Measurements from ENCODE around the gene ITPK1.
"Not testable (repeated sequence)": the region's sequence is repeated elsewhere in the genome, so short reads cannot be mapped to it uniquely, and the experiment has no call there.

ITPK1 gene

GRCh38 chr14:93110856-93111419 is 4.8 kb downstream of the ITPK1 start:
- Histone ChIP-seq H3K4me1 (ENCODE audit: insufficient read depth, low read length) (peaks cover 48% of the 10 kb centered on the region), H3K9me3 (ENCODE audit: low read length) (no peaks in the 10 kb centered on the region), H3K27ac (ENCODE audit: low read depth, low read length) (no peak overlapping the region), H3K4me3 (ENCODE audit: low read depth in 1 of 2, low read length in 2 of 2) (no peak overlapping the region), H3K36me3 (ENCODE audit: insufficient read depth, low read length) (no peaks in the 10 kb centered on the region), H3K27me3 (ENCODE audit: control insufficient read depth in 1 of 2, insufficient read depth in 2 of 2, low read length in 2 of 2) (no peaks in the 10 kb centered on the region), H3K9ac (ENCODE audit: low read length) (no peak overlapping the region)

- no peak overlapping the region for H3K4me3 ChIP-seq (ENCODE audit: low read depth in 1 of 2, low read length in 2 of 2)
- H3K9ac ChIP-seq (ENCODE audit: low read length): no peak overlapping the region
- no peaks in the 10 kb centered on the region for H3K36me3 ChIP-seq (ENCODE audit: insufficient read depth, low read length)
- H3K27me3 ChIP-seq (ENCODE audit: control insufficient read depth in 1 of 2, insufficient read depth in 2 of 2, low read length in 2 of 2): no peaks in the 10 kb centered on the region
- peaks cover 50% of the 10 kb centered on the region for H3K4me1 ChIP-seq (ENCODE audit: insufficient read depth, low read length)
- no peak overlapping the region for H3K27ac ChIP-seq (ENCODE audit: low read depth, low read length)
- no peaks in the 10 kb centered on the region for H3K9me3 ChIP-seq (ENCODE audit: low read length)
Observed at GRCh38 chr14:93109572-93110481, 5.9 kb downstream of the ITPK1 start.

- H3K4me3 ChIP-seq (ENCODE audit: low read depth in 1 of 2, low read length in 2 of 2): no peak overlapping the region
- H3K36me3 ChIP-seq (ENCODE audit: insufficient read depth, low read length): no peaks in the 10 kb centered on the region
- no peak overlapping the region for H3K9ac ChIP-seq (ENCODE audit: low read length)
- no peaks in the 10 kb centered on the region for H3K9me3 ChIP-seq (ENCODE audit: low read length)
- H3K4me1 ChIP-seq (ENCODE audit: insufficient read depth, low read length): peaks cover 41% of the 10 kb centered on the region
- no peaks in the 10 kb centered on the region for H3K27me3 ChIP-seq (ENCODE audit: control insufficient read depth in 1 of 2, insufficient read depth in 2 of 2, low read length in 2 of 2)
- H3K27ac ChIP-seq (ENCODE audit: low read depth, low read length): no peak overlapping the region
Observed at GRCh38 chr14:93108105-93108504, 7.6 kb downstream of the ITPK1 start.

- H3K27me3 ChIP-seq (ENCODE audit: control insufficient read depth in 1 of 2, insufficient read depth in 2 of 2, low read length in 2 of 2): no peaks in the 10 kb centered on the region
- no peaks in the 10 kb centered on the region for H3K36me3 ChIP-seq (ENCODE audit: insufficient read depth, low read length)
- H3K27ac ChIP-seq (ENCODE audit: low read depth, low read length): no peak overlapping the region
- H3K9ac ChIP-seq (ENCODE audit: low read length): no peak overlapping the region
- peaks cover 35% of the 10 kb centered on the region for H3K4me1 ChIP-seq (ENCODE audit: insufficient read depth, low read length)
- H3K9me3 ChIP-seq (ENCODE audit: low read length): no peaks in the 10 kb centered on the region
- no peak overlapping the region for H3K4me3 ChIP-seq (ENCODE audit: low read depth in 1 of 2, low read length in 2 of 2)
Observed at GRCh38 chr14:93107453-93107852, 8.3 kb downstream of the ITPK1 start.

GRCh38 chr14:93106541-93107156 is 9.1 kb downstream of the ITPK1 start:
- Histone ChIP-seq H3K4me3 (ENCODE audit: low read depth in 1 of 2, low read length in 2 of 2) (no peak overlapping the region), H3K9ac (ENCODE audit: low read length) (no peak overlapping the region), H3K9me3 (ENCODE audit: low read length) (no peaks in the 10 kb centered on the region), H3K27me3 (ENCODE audit: control insufficient read depth in 1 of 2, insufficient read depth in 2 of 2, low read length in 2 of 2) (no peaks in the 10 kb centered on the region), H3K36me3 (ENCODE audit: insufficient read depth, low read length) (no peaks in the 10 kb centered on the region), H3K4me1 (ENCODE audit: insufficient read depth, low read length) (peaks cover 35% of the 10 kb centered on the region), H3K27ac (ENCODE audit: low read depth, low read length) (no peak overlapping the region)

GRCh38 chr14:93105856-93106255 is 9.9 kb downstream of the ITPK1 start:
- not testable (repeated sequence) for H3K36me3 ChIP-seq (ENCODE audit: insufficient read depth, low read length)

GRCh38 chr14:93105362-93105761 is 10.4 kb downstream of the ITPK1 start:
- Histone ChIP-seq H3K4me3 (ENCODE audit: low read depth in 1 of 2, low read length in 2 of 2) (no peak overlapping the region), H3K36me3 (ENCODE audit: insufficient read depth, low read length) (no peaks in the 10 kb centered on the region), H3K9ac (ENCODE audit: low read length) (no peak overlapping the region), H3K27ac (ENCODE audit: low read depth, low read length) (no peak overlapping the region), H3K4me1 (ENCODE audit: insufficient read depth, low read length) (peaks cover 30% of the 10 kb centered on the region), H3K27me3 (ENCODE audit: control insufficient read depth in 1 of 2, insufficient read depth in 2 of 2, low read length in 2 of 2) (no peaks in the 10 kb centered on the region), H3K9me3 (ENCODE audit: low read length) (no peaks in the 10 kb centered on the region)

More at GRCh38 chr14:93105856-93106255, 9.9 kb downstream of the ITPK1 start:
- not testable (repeated sequence) for H3K9ac ChIP-seq (ENCODE audit: low read length); H3K27ac ChIP-seq (ENCODE audit: low read depth, low read length); H3K4me3 ChIP-seq (ENCODE audit: low read depth in 1 of 2, low read length in 2 of 2); H3K27me3 ChIP-seq (ENCODE audit: control insufficient read depth in 1 of 2, insufficient read depth in 2 of 2, low read length in 2 of 2); H3K9me3 ChIP-seq (ENCODE audit: low read length)
- peaks cover 30% of the 10 kb centered on the region for H3K4me1 ChIP-seq (ENCODE audit: insufficient read depth, low read length)

GRCh38 chr14:93104961-93105360 is 10.8 kb downstream of the ITPK1 start:
- Histone ChIP-seq H3K27ac (ENCODE audit: low read depth, low read length) (no peak overlapping the region), H3K4me3 (ENCODE audit: low read depth in 1 of 2, low read length in 2 of 2) (no peak overlapping the region), H3K4me1 (ENCODE audit: insufficient read depth, low read length) (peaks cover 31% of the 10 kb centered on the region), H3K36me3 (ENCODE audit: insufficient read depth, low read length) (no peaks in the 10 kb centered on the region), H3K27me3 (ENCODE audit: control insufficient read depth in 1 of 2, insufficient read depth in 2 of 2, low read length in 2 of 2) (no peaks in the 10 kb centered on the region), H3K9me3 (ENCODE audit: low read length) (no peaks in the 10 kb centered on the region), H3K9ac (ENCODE audit: low read length) (no peak overlapping the region)

GRCh38 chr14:93103392-93104080 is 12.2 kb downstream of the ITPK1 start:
- Histone ChIP-seq H3K9ac (ENCODE audit: low read length) (no peak overlapping the region), H3K4me1 (ENCODE audit: insufficient read depth, low read length) (peaks cover 41% of the 10 kb centered on the region), H3K9me3 (ENCODE audit: low read length) (no peaks in the 10 kb centered on the region), H3K4me3 (ENCODE audit: low read depth in 1 of 2, low read length in 2 of 2) (no peak overlapping the region), H3K36me3 (ENCODE audit: insufficient read depth, low read length) (no peaks in the 10 kb centered on the region), H3K27me3 (ENCODE audit: control insufficient read depth in 1 of 2, insufficient read depth in 2 of 2, low read length in 2 of 2) (no peaks in the 10 kb centered on the region), H3K27ac (ENCODE audit: low read depth, low read length) (no peak overlapping the region)

- Histone ChIP-seq H3K9me3 (ENCODE audit: low read length) (no peaks in the 10 kb centered on the region), H3K9ac (ENCODE audit: low read length) (no peak overlapping the region), H3K4me1 (ENCODE audit: insufficient read depth, low read length) (peaks cover 31% of the 10 kb centered on the region), H3K4me3 (ENCODE audit: low read depth in 1 of 2, low read length in 2 of 2) (no peak overlapping the region), H3K36me3 (ENCODE audit: insufficient read depth, low read length) (no peaks in the 10 kb centered on the region), H3K27me3 (ENCODE audit: control insufficient read depth in 1 of 2, insufficient read depth in 2 of 2, low read length in 2 of 2) (no peaks in the 10 kb centered on the region), H3K27ac (ENCODE audit: low read depth, low read length) (no peak overlapping the region)
Observed at GRCh38 chr14:93102141-93102540, 13.6 kb downstream of the ITPK1 start.

- Histone ChIP-seq H3K36me3 (ENCODE audit: insufficient read depth, low read length) (no peaks in the 10 kb centered on the region), H3K4me3 (ENCODE audit: low read depth in 1 of 2, low read length in 2 of 2) (no peak overlapping the region), H3K27ac (ENCODE audit: low read depth, low read length) (no peak overlapping the region), H3K9me3 (ENCODE audit: low read length) (no peaks in the 10 kb centered on the region), H3K4me1 (ENCODE audit: insufficient read depth, low read length) (peaks cover 37% of the 10 kb centered on the region), H3K27me3 (ENCODE audit: control insufficient read depth in 1 of 2, insufficient read depth in 2 of 2, low read length in 2 of 2) (no peaks in the 10 kb centered on the region), H3K9ac (ENCODE audit: low read length) (no peak overlapping the region)
Observed at GRCh38 chr14:93101181-93101580, 14.5 kb downstream of the ITPK1 start.

All from muscle layer of colon (tissue), 2 donors.